ENCODE results near the gene ALKBH5.

DNA sequence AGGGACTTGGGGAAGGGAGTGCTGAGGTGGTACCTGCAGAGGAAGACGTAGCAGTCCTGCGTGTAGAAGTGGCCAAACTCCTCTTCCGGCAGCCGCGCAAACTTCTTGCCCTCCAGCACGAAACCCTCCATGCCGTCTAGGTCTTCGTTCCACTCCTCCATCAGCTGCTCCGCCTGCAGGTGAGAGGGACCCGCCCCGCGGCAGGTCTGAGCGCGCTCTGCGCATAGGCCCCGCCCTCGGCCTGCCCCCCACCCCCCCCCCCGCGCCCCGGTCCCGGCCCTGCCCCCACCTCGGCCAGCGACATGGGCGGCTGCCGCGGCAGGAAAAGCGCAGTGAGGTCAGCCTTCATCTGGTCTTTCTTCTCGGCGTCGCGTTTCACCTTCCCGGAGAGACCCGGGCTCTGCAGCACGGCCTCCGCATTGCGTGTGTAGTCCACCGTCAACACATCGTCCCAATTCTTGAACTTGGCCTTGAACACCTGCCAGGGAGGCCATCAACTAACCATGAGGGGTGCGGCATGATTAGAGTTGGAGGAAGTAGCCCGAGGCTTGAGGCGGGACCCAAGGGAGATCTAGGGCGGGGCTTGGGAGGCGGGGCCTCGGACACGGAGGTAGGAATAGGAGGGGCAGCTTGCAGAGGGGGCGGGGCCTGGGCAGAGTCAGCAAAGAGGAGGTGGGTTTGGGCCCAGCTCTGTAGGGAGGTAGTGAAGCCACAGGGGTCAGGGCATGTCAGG lies 63.4 kb downstream of the ALKBH5 start:
- TF ChIP-seq EZH2phosphoT487 (IDR thresholded peaks at IDR 0.05; ENCODE audit: borderline replicate concordance, low read depth, low read length), result no peak
- TF ChIP-seq, protein P1, sequence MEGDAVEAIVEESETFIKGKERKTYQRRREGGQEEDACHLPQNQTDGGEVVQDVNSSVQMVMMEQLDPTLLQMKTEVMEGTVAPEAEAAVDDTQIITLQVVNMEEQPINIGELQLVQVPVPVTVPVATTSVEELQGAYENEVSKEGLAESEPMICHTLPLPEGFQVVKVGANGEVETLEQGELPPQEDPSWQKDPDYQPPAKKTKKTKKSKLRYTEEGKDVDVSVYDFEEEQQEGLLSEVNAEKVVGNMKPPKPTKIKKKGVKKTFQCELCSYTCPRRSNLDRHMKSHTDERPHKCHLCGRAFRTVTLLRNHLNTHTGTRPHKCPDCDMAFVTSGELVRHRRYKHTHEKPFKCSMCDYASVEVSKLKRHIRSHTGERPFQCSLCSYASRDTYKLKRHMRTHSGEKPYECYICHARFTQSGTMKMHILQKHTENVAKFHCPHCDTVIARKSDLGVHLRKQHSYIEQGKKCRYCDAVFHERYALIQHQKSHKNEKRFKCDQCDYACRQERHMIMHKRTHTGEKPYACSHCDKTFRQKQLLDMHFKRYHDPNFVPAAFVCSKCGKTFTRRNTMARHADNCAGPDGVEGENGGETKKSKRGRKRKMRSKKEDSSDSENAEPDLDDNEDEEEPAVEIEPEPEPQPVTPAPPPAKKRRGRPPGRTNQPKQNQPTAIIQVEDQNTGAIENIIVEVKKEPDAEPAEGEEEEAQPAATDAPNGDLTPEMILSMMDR (conservative IDR thresholded peaks at IDR 0.05; ENCODE audit: low read length), result no peak

Measured in OCI-LY7 (cell line).